HPDE6-E6E7 (cell line): ENCODE data around the gene BMP10.

Experiments
- DNase-seq: peaks from one replicate; pipeline ENCODE4 v3.0.0; 2011; ENCODE audit warnings: missing footprints; ENCODE audit errors: extremely low spot score

Gene BMP10

GRCh38 chr2:68850524-68850923 lies 20.7 kb downstream of the BMP10 start:
- no peak for DNase-seq

GRCh38 chr2:68849579-68850030 lies 21.6 kb downstream of the BMP10 start:
- DNase-seq, result no peak

- DNase-seq, result no peak
These were observed 23.4 kb downstream of the BMP10 start for GRCh38 chr2:68847751-68848150.

- DNase-seq, result no peak
These were observed 25.1 kb downstream of the BMP10 start for GRCh38 chr2:68846091-68846490.

GRCh38 chr2:68845043-68845442 lies 26.2 kb downstream of the BMP10 start:
- DNase-seq, result no peak

- DNase-seq, result peak; percentile 23
These were observed 31.9 kb downstream of the BMP10 start for GRCh38 chr2:68839260-68839833.

DNA sequence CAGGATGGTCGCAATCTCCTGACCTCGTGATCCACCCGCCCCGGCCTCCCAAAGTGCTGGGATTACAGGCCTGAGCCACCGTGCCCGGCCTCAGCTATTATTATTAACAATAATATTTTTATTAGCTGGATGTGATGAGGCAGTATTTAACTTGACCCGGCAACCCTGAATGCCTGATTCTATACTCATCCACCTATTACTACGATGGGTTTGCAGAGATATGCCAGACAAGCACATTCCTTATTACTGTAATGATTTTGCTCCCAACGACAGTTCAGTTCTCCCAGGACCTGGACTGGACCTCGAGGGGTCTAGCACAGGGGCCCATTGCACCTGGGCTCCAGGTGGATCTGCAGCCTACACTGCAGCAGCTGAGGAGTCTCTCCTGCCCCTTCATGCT lies 32.6 kb downstream of the BMP10 start:
- no peak for DNase-seq

DNA sequence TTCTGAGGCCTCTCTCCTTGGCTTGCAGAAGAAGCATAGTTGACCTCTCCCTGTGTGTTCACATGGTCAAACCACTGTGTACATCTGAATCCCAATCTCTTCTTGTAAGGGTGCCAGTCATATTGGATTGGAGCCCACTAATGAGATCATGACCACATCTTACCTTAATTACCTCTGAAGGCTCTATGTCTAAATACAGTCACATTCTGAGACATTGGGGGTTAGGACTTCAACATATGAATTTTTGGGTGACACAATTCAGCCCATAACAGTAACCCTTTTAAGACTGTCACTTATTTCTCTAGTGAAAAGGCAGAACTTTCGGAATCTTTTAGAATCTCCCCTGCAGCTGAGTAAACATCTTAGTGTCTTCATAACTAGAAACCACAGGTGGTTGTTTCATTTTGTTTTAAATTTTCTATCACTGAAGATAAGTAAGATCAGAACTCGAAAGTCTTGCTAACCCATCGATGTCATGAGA lies 33.3 kb downstream of the BMP10 start:
- DNase-seq, result no peak

- peak; percentile 41 for DNase-seq
These were observed 33.9 kb downstream of the BMP10 start for GRCh38 chr2:68837164-68837860.

GRCh38 chr2:68835621-68836020 lies 35.6 kb downstream of the BMP10 start:
- no peak for DNase-seq

GRCh38 chr2:68834737-68835376 lies 36.3 kb downstream of the BMP10 start:
- DNase-seq, result no peak

DNA sequence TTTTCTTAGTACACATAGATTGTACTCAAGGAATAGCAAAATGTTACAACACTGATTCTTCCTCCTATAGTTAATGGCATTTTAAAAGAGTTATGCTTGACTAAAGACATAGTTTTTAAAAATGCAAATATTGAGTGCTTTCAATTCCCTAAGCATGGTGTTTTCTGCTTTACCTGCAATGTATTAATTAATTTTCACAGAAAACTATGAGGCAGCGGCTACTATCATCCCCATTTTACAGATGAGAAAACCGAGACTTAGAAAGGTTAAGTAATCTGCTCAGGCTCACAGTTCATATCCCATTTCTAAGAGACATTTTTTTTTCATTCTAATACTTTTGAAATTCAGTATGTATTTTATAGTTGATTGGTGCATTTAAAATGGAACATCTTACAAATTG lies 38.0 kb downstream of the BMP10 start:
- DNase-seq, result no peak

DNA sequence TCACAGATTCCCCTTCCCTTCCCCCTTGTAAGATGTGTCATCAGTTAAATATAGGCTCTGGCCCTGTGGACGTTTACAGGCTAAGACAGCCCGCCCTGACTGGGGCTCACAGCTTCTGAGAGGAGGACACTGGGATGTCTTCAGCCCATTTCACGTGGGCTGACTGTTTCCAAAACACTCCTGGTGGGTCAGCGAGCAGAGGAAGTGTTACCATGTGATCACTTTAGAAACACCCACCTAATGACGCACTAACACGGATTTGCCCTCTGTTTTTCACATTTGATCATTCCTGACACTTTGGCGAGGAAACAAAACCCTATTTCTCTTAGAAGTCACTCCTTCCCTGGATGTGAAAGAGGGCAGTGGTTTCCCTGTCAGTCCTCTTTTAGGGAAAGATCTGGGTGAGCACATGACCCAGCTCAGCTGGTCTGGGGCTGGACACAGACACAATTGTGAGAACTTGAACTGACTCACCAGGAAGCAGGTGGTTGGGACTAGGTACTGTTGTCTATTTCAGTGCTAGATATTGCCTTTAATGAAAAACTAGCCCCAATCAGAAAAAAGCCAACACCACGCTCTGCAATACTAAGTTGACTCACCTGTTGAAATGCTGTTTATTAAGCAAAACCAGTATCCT lies 38.8 kb downstream of the BMP10 start:
- peak; percentile 89 for DNase-seq

DNA sequence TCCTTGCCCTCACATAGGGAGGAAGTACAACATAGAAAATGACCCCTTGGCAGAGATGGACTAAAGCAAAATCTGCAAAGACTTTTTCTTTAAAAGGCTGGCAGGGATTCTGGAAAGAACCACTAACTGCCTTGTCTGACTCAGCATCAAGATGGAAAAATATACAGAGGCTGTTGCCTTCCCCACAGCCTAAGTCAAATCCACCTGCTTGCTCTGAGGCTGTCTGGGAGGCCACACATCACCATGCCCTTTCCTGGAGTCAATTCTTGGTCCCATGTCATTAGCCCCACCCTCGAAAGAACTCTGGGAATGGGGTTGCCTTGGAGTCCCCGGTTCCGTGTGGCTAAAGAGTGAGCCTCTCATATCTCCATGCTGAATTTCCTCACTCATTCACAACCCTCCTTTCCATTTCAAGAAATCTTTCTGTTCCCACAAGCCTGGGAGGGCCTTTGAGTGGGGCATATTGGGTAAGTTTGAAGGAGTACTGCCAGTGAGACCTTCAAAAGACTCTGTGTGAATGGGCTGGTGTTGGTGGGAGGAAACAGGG lies 39.4 kb downstream of the BMP10 start:
- DNase-seq, result no peak

- no peak for DNase-seq
These were observed 41.4 kb downstream of the BMP10 start for GRCh38 chr2:68829749-68830148.

DNA sequence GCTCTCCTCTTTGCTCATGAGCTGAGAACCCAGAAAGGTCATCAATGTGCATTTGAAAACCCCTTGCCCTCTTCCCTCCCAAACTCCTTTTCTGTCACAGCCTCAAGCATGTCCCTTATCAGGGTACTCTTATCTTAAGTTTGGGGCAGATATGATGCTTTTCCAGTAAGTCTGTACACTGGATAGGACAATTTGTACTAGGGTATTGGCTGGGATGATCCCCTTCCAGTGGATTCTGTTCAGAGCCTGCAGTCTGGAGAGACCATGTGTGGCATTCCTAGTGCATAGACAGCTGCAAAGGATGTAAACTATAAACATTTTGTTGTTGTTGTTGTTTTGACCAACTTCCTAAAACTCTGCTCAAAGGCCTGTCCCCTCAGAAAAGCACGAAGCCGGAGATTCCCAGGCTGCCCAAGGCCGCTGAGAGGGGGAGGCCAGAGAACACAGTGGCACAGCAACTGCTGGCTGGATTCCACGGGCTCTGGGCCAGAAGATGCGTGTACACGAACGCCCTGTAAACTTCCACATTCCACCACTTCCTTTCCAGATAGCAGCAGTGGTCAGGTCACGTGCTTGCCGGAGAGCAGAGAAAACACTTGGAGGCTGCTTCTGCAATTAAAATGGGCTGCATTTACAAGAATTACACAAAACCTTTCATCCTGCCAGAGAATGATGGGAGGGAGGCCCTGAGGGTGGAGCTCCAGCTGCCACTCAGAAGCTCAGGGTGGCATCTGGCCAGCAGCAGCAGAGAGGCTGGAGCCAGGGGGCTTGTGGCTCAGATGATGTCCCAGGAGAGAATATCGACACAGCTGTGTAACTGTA lies 42.1 kb downstream of the BMP10 start:
- DNase-seq, result peak; percentile 91

GRCh38 chr2:68827666-68828065 lies 43.5 kb downstream of the BMP10 start:
- DNase-seq, result no peak

GRCh38 chr2:68825866-68826265 lies 45.3 kb downstream of the BMP10 start:
- DNase-seq, result no peak

DNA sequence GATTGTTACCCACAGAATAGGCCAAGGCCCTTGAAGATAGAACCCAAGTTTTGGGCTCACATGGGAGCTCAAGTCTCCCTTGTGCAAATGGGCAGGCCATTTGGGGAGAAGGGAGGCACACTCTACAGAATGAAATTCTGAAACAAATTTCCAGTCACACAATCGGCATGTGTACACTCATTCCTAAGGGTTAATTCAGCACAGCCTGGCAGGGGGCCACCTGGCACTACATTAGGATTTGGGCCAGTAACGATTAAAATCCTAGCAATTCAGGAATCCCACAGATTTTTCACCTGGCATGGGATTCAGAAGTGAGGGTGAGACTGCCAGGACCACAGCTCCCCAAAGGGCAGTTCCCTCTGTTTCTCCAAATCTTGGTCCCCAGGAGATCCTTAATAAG lies 46.4 kb downstream of the BMP10 start:
- DNase-seq, result no peak

DNA sequence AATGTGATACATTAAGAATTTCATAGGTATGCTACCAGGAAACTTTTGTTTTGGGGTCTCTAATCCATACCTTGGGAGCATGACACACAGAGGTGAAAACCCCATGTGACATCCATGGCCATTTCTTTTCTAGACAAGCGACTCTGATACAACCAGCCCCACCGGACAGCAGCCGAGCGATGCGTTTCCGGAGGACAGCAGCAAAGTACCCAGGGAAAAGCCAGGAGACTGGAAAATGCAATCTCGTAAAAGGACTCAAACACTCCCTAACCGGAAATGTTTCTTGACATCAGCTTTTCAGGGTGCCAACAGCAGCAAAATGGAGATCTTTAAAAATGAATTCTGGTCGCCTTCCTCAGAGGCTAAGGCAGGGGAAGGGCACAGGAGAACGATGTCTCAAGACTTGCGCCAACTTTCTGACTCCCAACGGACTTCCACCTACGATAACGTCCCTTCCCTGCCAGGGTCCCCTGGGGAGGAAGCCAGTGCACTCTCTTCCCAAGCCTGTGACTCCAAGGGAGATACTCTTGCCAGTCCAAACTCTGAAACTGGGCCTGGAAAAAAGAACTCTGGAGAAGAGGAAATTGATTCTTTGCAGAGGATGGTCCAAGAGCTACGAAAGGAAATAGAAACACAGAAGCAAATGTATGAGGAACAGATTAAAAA lies 48.9 kb downstream of the BMP10 start:
- no peak for DNase-seq

DNA sequence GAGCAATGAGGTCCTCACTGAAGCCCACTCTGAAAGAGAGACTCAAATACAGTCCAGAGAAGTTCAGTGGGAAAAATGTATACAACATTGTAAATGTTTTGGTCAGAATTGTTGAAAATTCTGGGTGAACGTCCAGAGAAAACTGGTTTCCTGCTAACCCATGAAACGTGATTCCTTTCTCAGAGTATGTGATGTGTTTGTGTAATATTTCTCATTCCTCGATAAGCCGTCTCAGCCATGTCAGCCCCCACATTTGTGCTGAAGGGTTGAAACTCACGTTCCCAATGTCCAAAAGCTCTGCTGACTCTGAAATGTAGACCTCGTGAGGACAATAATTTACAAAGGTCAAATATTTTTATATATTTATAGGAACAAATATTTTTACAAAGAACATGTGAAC lies 51.6 kb downstream of the BMP10 start:
- no peak for DNase-seq
